ENCODE data around the gene CRHR2. TPM values are rescaled to one million over a fixed set of nuclear protein-coding genes. Genes with fewer than 3 reads are reported as not detected.

The CRHR2 gene
- total RNA-seq, 3 donors from 2014 or later = not detected

GRCh38 chr7:30635798-30636197 is 46.5 kb downstream of the CRHR2 start:
- DNase-seq (no peak), ATAC-seq (no peak)
- no peaks in the 10 kb centered on the region for H3K4me1 ChIP-seq (ENCODE audit: low read depth)
- peaks cover 7% of the 10 kb centered on the region for H3K36me3 ChIP-seq (ENCODE audit: low read depth)
- no peaks in the 10 kb centered on the region for H3K9me3 ChIP-seq
- intact Hi-C loops (cut with DNase I, micrococcal nuclease) = no loop called here
- no peak for TF ChIP-seq CTCF (IDR thresholded peaks at IDR 0.05)
- no peak overlapping the region for H3K4me3 ChIP-seq

- no peak for TF ChIP-seq CTCF (IDR thresholded peaks at IDR 0.05)
- no peaks in the 10 kb centered on the region for H3K4me1 ChIP-seq (ENCODE audit: low read depth)
- H3K4me3 ChIP-seq = no peak overlapping the region
- intact Hi-C loops (cut with DNase I, micrococcal nuclease) = no loop called here
- ATAC-seq = no peak
- DNase-seq = no peak
- peaks cover 7% of the 10 kb centered on the region for H3K36me3 ChIP-seq (ENCODE audit: low read depth)
- no peaks in the 10 kb centered on the region for H3K9me3 ChIP-seq
Observed at GRCh38 chr7:30634634-30635201, 47.5 kb downstream of the CRHR2 start.

GRCh38 chr7:30634193-30634626 is 48.0 kb downstream of the CRHR2 start:
- no peak for TF ChIP-seq CTCF (IDR thresholded peaks at IDR 0.05)
- intact Hi-C loops (cut with DNase I, micrococcal nuclease) = no loop called here
- Histone ChIP-seq H3K9me3 (no peaks in the 10 kb centered on the region), H3K36me3 (ENCODE audit: low read depth) (peaks cover 7% of the 10 kb centered on the region), H3K4me1 (ENCODE audit: low read depth) (no peaks in the 10 kb centered on the region), H3K4me3 (no peak overlapping the region)
- no peak for ATAC-seq
- no peak for DNase-seq

GRCh38 chr7:30633223-30633622 is 49.0 kb downstream of the CRHR2 start:
- Histone ChIP-seq H3K4me1 (ENCODE audit: low read depth) (no peaks in the 10 kb centered on the region), H3K9me3 (no peaks in the 10 kb centered on the region), H3K36me3 (ENCODE audit: low read depth) (peaks cover 7% of the 10 kb centered on the region), H3K4me3 (no peak overlapping the region)
- intact Hi-C loops (cut with DNase I, micrococcal nuclease) = no loop called here
- DNase-seq (no peak), ATAC-seq (no peak)
- TF ChIP-seq CTCF (IDR thresholded peaks at IDR 0.05) = no peak

- no peaks in the 10 kb centered on the region for H3K9me3 ChIP-seq
- ATAC-seq (no peak), DNase-seq (no peak)
- H3K36me3 ChIP-seq (ENCODE audit: low read depth) = peaks cover 7% of the 10 kb centered on the region
- intact Hi-C loops (cut with DNase I, micrococcal nuclease) = no loop called here
- H3K4me1 ChIP-seq (ENCODE audit: low read depth) = no peaks in the 10 kb centered on the region
- no peak for TF ChIP-seq CTCF (IDR thresholded peaks at IDR 0.05)
- no peak overlapping the region for H3K4me3 ChIP-seq
Observed at GRCh38 chr7:30630986-30631385, 51.3 kb downstream of the CRHR2 start.

DNA sequence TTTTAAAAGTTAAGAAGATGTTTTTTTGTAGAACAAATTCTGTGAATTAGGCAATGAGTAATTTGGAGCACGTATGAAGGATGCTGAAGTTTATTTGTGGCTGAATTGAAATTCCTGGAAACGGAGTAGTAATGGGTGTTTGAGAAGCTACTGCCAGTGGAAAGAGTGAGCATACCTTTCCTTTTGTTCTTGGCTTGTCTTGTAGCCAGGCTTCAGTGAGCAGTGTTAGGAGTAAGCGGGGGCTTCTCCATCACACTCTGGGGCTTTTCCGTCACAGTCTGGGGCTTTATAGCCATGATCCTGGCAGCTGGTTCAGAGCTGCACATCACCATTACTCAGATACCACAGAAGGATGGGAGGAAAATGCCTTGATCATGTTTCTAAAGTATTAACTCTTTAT is 55.2 kb downstream of the CRHR2 start:
- no peak for ATAC-seq
- Histone ChIP-seq H3K4me3 (no peak overlapping the region), H3K36me3 (ENCODE audit: low read depth) (no peaks in the 10 kb centered on the region), H3K4me1 (ENCODE audit: low read depth) (no peaks in the 10 kb centered on the region), H3K9me3 (no peaks in the 10 kb centered on the region)
- no peak for TF ChIP-seq CTCF (IDR thresholded peaks at IDR 0.05)
- intact Hi-C loops (cut with DNase I, micrococcal nuclease) = no loop called here
- no peak for DNase-seq
